H1 (cell line): ENCODE measurements around the gene ELOVL4. TPM values are rescaled to one million over a fixed set of nuclear protein-coding genes. Genes with fewer than 3 reads are reported as not detected.

Experiments used
- CTCF ChIA-PET: fragments of 300-600 bp; sonication (Branson Sonifier 250); formaldehyde crosslinking; loops from one replicate; lab custom pipeline; 2021; ENCODE audit not compliant: partially characterized antibody; lab: Charles Lee
- POLR2A ChIA-PET: fragments of 300-600 bp; sonication (Branson Sonifier 250); formaldehyde crosslinking; loops from one replicate; lab custom pipeline; 2021; ENCODE audit warnings: inconsistent platforms; ENCODE audit not compliant: partially characterized antibody; lab: Charles Lee
- DNase-seq, 2 experiments: peaks; one replicate each; pipeline versions ENCODE4 v3.0.0 to v3.0.0-alpha.2; 2010 to 2022; ENCODE audit warnings: low spot score in 2 of 2, low read depth in 1 of 2, mixed read lengths in 1 of 2
- FAIRE-seq: peaks from 2 replicates; lab custom pipeline; 2011; peaks lifted over from hg19 to GRCh38; lab: Jason Lieb, UNC
- H2AFZ ChIP-seq: 2 replicates; pipeline ENCODE4 v1.8.1; 2012; ENCODE audit warnings: low read length, inconsistent platforms
- H2AK5ac ChIP-seq: 2 replicates; pipeline ENCODE4 v1.6.1; 2013; ENCODE audit warnings: low read depth, low read length
- H2BK120ac ChIP-seq: replicated peaks from 2 replicates; pipeline ENCODE3; 2013; ENCODE audit warnings: low read depth, low read length, inconsistent platforms
- H2BK12ac ChIP-seq: 2 replicates; pipeline ENCODE4 v1.6.1; 2013; ENCODE audit warnings: low read depth, low read length
- H2BK15ac ChIP-seq: 2 replicates; pipeline ENCODE4 v1.6.1; 2013; ENCODE audit warnings: low read length
- H2BK20ac ChIP-seq: 2 replicates; pipeline ENCODE4 v1.6.1; 2013; ENCODE audit warnings: low read length
- H2BK5ac ChIP-seq: 2 replicates; pipeline ENCODE4 v1.6.1; 2013; ENCODE audit warnings: low read depth, low read length
- H3K14ac ChIP-seq: 2 replicates; pipeline ENCODE4 v1.6.1; 2013; ENCODE audit warnings: inconsistent platforms; ENCODE audit not compliant: insufficient read length
- H3K18ac ChIP-seq: 2 replicates; pipeline ENCODE4 v1.6.1; 2013; ENCODE audit warnings: low read length; ENCODE audit errors: extremely low read depth
- H3K23ac ChIP-seq: 2 replicates; pipeline ENCODE4 v1.6.1; 2013; ENCODE audit warnings: inconsistent platforms; ENCODE audit not compliant: insufficient read length
- H3K23me2 ChIP-seq: 2 replicates; pipeline ENCODE4 v1.6.1; 2013; ENCODE audit warnings: low read depth, low read length
- H3K27ac ChIP-seq: 2 replicates; pipeline ENCODE4 v1.6.1; 2011; ENCODE audit warnings: low read depth, low read length, inconsistent platforms
- H3K27me3 ChIP-seq, 4 experiments: replicated peaks in 1 of 4; 1 replicate in 1 of 4; 2 replicates in 3 of 4; pipeline versions ENCODE4 v1.6.1 to v1.8.1; 2011 to 2013; ENCODE audit warnings: low read length in 3 of 4, mild to moderate bottlenecking in 3 of 4, inconsistent platforms in 2 of 4, mixed read lengths in 2 of 4, moderate library complexity in 1 of 4; ENCODE audit not compliant: control insufficient read depth in 3 of 4, insufficient read depth in 3 of 4; ENCODE audit errors: extremely low read depth in 1 of 4
- H3K36me3 ChIP-seq, 4 experiments: 2 replicates each; pipeline versions ENCODE4 v1.6.1 to v1.8.1; 2011 to 2013; ENCODE audit warnings: mild to moderate bottlenecking in 4 of 4, low read length in 3 of 4, moderate library complexity in 2 of 4, control low read depth in 1 of 4, inconsistent platforms in 1 of 4; ENCODE audit not compliant: insufficient read depth in 4 of 4, control insufficient read depth in 2 of 4
- H3K4ac ChIP-seq: replicated peaks from 2 replicates; pipeline ENCODE3; 2013; ENCODE audit warnings: low read length, low read depth, mixed read lengths, inconsistent platforms; ENCODE audit not compliant: insufficient read length
- H3K4me1 ChIP-seq, 4 experiments: replicated peaks in 1 of 4; 1 replicate in 1 of 4; 2 replicates in 3 of 4; pipeline versions ENCODE4 v1.6.1 to v1.8.1; 2011 to 2013; ENCODE audit warnings: low read length in 3 of 4, inconsistent platforms in 2 of 4, mixed read lengths in 1 of 4; ENCODE audit not compliant: insufficient read depth in 4 of 4, control insufficient read depth in 3 of 4
- H3K4me2 ChIP-seq, 2 experiments: 2 replicates each; pipeline versions ENCODE4 v1.6.1 to v1.8.1; 2011 to 2013; ENCODE audit warnings: low read depth in 2 of 2, low read length in 2 of 2, control low read depth in 1 of 2, inconsistent platforms in 1 of 2, mild to moderate bottlenecking in 1 of 2; ENCODE audit not compliant: insufficient read depth in 1 of 2
- H3K4me3 ChIP-seq, 4 experiments: fragments of 200-600, 300-600 bp in 1 of 4; sonication (generic), shearing (Covaris generic), sonication (Bioruptor Twin) in 1 of 4; 2 replicates each; pipeline versions ENCODE4 v1.5.1 to v1.8.1; 2011 to 2016; ENCODE audit warnings: low read length in 4 of 4, low read depth in 3 of 4, control low read depth in 2 of 4, inconsistent platforms in 2 of 4, mild to moderate bottlenecking in 2 of 4, mixed read lengths in 1 of 4, moderate library complexity in 1 of 4; ENCODE audit not compliant: insufficient read depth in 2 of 4; ENCODE audit errors: extremely low read depth in 1 of 4
- H3K56ac ChIP-seq: replicated peaks from 2 replicates; pipeline ENCODE3; 2013; ENCODE audit warnings: low read depth, mild to moderate bottlenecking, mixed read lengths, low read length, inconsistent platforms; ENCODE audit not compliant: insufficient read length
- H3K79me1 ChIP-seq: 2 replicates; pipeline ENCODE4 v1.6.1; 2013; ENCODE audit warnings: low read depth, low read length, control low read depth
- H3K79me2 ChIP-seq, 2 experiments: 2 replicates each; pipeline versions ENCODE4 v1.6.1 to v1.8.1; 2012 to 2013; ENCODE audit warnings: low read length in 2 of 2, mild to moderate bottlenecking in 2 of 2, inconsistent platforms in 1 of 2; ENCODE audit not compliant: insufficient read depth in 2 of 2, control insufficient read depth in 1 of 2
- H3K9ac ChIP-seq, 4 experiments: replicated peaks in 1 of 4; 1 replicate in 1 of 4; 2 replicates in 3 of 4; pipeline versions ENCODE4 v1.6.1 to v1.8.1; 2011 to 2013; ENCODE audit warnings: low read depth in 3 of 4, low read length in 3 of 4, control low read depth in 2 of 4, mild to moderate bottlenecking in 2 of 4, moderate library complexity in 2 of 4, inconsistent platforms in 1 of 4; ENCODE audit errors: extremely low read depth in 1 of 4
- H3K9me3 ChIP-seq, 2 experiments: 2 replicates each; pipeline versions ENCODE4 v1.6.1 to v1.8.1; 2012 to 2013; ENCODE audit warnings: mild to moderate bottlenecking in 2 of 2, moderate library complexity in 2 of 2, control low read depth in 1 of 2, inconsistent platforms in 1 of 2, low read depth in 1 of 2, low read length in 1 of 2, mixed read lengths in 1 of 2; ENCODE audit not compliant: insufficient read depth in 2 of 2
- H4K20me1 ChIP-seq, 2 experiments: replicated peaks in 1 of 2; 2 replicates each; pipeline versions ENCODE3 to v1.8.1; 2011 to 2013; ENCODE audit warnings: inconsistent platforms in 2 of 2, low read length in 2 of 2, mild to moderate bottlenecking in 1 of 2; ENCODE audit not compliant: insufficient read depth in 2 of 2, control insufficient read depth in 1 of 2
- H4K5ac ChIP-seq: 2 replicates; pipeline ENCODE4 v1.6.1; 2013; ENCODE audit warnings: low read length, low read depth, mixed read lengths, inconsistent platforms; ENCODE audit not compliant: insufficient read length
- H4K8ac ChIP-seq: 2 replicates; pipeline ENCODE4 v1.8.0; 2013; ENCODE audit warnings: mild to moderate bottlenecking, moderate library complexity, low read length, inconsistent platforms; ENCODE audit not compliant: insufficient read depth; ENCODE audit errors: extremely low read depth
- H4K91ac ChIP-seq: replicated peaks from 2 replicates; pipeline ENCODE3; 2013; ENCODE audit warnings: low read length, mixed read lengths, inconsistent platforms; ENCODE audit not compliant: insufficient read length
- ASH2L ChIP-seq: fragments of 200-600, 300-600 bp; sonication (generic); IDR thresholded peaks from one replicate; pipeline ENCODE4 v1.7.1; 2017; ENCODE audit warnings: low read length
- CBX5 ChIP-seq: fragments of 300-800, 300-1000 bp; sonication (generic); IDR thresholded peaks from 2 replicates; pipeline ENCODE4 v1.7.1; 2016; ENCODE audit warnings: antibody characterized with exemption, low read length, low read depth
- CBX8 ChIP-seq: fragments of 300-800, 300-1000 bp; sonication (generic); IDR thresholded peaks from 2 replicates; pipeline ENCODE4 v1.7.1; 2016; ENCODE audit warnings: low read depth, low read length, borderline replicate concordance
- EGR1 ChIP-seq: IDR thresholded peaks from 2 replicates; pipeline ENCODE4 v1.6.1; 2011; ENCODE audit warnings: low read depth, low read length, borderline replicate concordance
- NANOG ChIP-seq: IDR thresholded peaks from 2 replicates; pipeline ENCODE4 v1.6.1; 2011; ENCODE audit warnings: low read length, low read depth, mild to moderate bottlenecking, inconsistent platforms; ENCODE audit not compliant: insufficient read depth, poor library complexity, severe bottlenecking
- NRF1 ChIP-seq: IDR thresholded peaks from 2 replicates; pipeline ENCODE4 v1.6.1; 2011; ENCODE audit warnings: mild to moderate bottlenecking, low read depth, low read length, improper control_type of control experiment
- PHF8 ChIP-seq: fragments of 200-600 bp; sonication (generic); conservative IDR thresholded peaks from 2 replicates; pipeline ENCODE4 v1.7.1; 2012; ENCODE audit warnings: low read depth, mild to moderate bottlenecking, inconsistent platforms, low read length, moderate library complexity
- POLR2A ChIP-seq, 2 experiments: IDR thresholded peaks; 1 replicate in 1 of 2; 2 replicates in 1 of 2; pipeline ENCODE4 v1.6.1; 2011; ENCODE audit warnings: low read depth in 2 of 2, low read length in 2 of 2, mild to moderate bottlenecking in 2 of 2; ENCODE audit errors: control extremely low read depth in 1 of 2
- RXRA ChIP-seq: IDR thresholded peaks from 2 replicates; pipeline ENCODE4 v1.6.1; 2011; ENCODE audit warnings: low read depth, mild to moderate bottlenecking, low read length, moderate library complexity; ENCODE audit not compliant: insufficient read depth
- SAP30 ChIP-seq: fragments of 300-600 bp; sonication (generic); IDR thresholded peaks from 2 replicates; pipeline ENCODE4 v1.7.1; 2012; ENCODE audit warnings: low read length, moderate library complexity, mild to moderate bottlenecking, inconsistent platforms; ENCODE audit not compliant: insufficient read depth, insufficient replicate concordance
- SIN3A ChIP-seq, 2 experiments: IDR thresholded peaks in 1 of 2; conservative IDR thresholded peaks in 1 of 2; 2 replicates each; pipeline ENCODE4 v1.6.1; 2011 to 2012; ENCODE audit warnings: low read length in 2 of 2, improper control_type of control experiment in 1 of 2, low read depth in 1 of 2, mild to moderate bottlenecking in 1 of 2
- SIRT6 ChIP-seq: IDR thresholded peaks from one replicate; pipeline ENCODE4 v1.7.1; 2012; ENCODE audit warnings: low read length, inconsistent platforms
- SRF ChIP-seq: IDR thresholded peaks from 2 replicates; pipeline ENCODE4 v1.6.1; 2011; ENCODE audit warnings: mild to moderate bottlenecking, low read depth, low read length, moderate library complexity
- WGBS, 2 experiments: shearing (Covaris generic) in 1 of 2; methylation state at CpG; one replicate each; pipeline versions ENCODE4 v1.1.6 to v1.1.7; 2013 to 2015; ENCODE audit warnings: low lambda C conversion rate in 2 of 2, mixed read lengths in 2 of 2, inconsistent platforms in 1 of 2, low coverage in 1 of 2, missing lambda C conversion rate in 1 of 2; ENCODE audit not compliant: insufficient replicate concordance in 2 of 2, insufficient coverage in 1 of 2, insufficient read length in 1 of 2; ENCODE audit errors: extremely low coverage in 1 of 2, missing lambda C conversion rate in 1 of 2; 5-methylcytosine and 5-hydroxymethylcytosine counted together
- polyA plus RNA-seq, 7 experiments: library from polyadenylated mRNA; depleted of rRNA in 3 of 7; stranded (reverse) in 5 of 7; unstranded in 2 of 7; fragments of >200 nt in 5 of 7; fragments of 200-250 nt in 2 of 7; gene quantifications; 1 replicate in 5 of 7; 2 replicates in 1 of 7; 4 replicates in 1 of 7; pipeline versions ENCODE4 v1.2.1 to v1.2.3, GENCODE V29; 2011 to 2013; ENCODE audit warnings: missing spikeins in 2 of 7, mixed read lengths in 2 of 7
- total RNA-seq: library from RNA; stranded (reverse); fragmentation: NEBNext Ultra II Directional; extraction: Animal tissue kit (Norgen Biotek cat#: 25700); gene quantifications from 2 replicates; pipeline ENCODE4 v1.2.1, GENCODE V29; 2021
- TF ChIP-seq, protein P1 (sequence below): IDR thresholded peaks from 2 replicates; pipeline ENCODE4 v1.6.1; 2011; ENCODE audit warnings: low read length, improper control_type of control experiment

The ELOVL4 gene
- total and polyA plus RNA-seq, 2 of the 8 experiments (the other 6 are each of a cell fraction or from before 2014, with no cell fraction given) = 2.0 to 15.0 TPM

DNA sequence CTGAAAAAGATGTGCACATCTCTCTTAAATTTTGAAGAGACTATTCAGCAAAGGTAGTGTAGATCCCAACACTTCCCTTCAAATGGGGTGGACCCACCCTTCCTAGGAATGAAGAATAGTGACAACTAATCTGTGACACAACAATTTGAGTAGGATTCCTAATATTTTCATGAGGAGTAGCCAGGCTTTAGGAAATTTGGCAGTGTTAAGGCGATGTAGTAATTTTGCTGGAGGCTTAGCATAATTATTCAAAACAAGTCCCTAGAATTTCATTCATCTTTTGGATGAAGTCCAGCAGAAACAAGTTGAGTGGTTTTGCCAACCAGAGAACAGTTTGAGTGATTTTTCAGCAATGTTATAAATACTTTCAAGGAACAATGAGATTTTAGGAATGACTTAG lies 52.4 kb downstream of the ELOVL4 start:
- no peaks in the 10 kb centered on the region for H3K79me2 ChIP-seq
- whole genome bisulfite sequencing, 2 experiments = 95% methylated on average over 1 of the region's 1 CpG; no CpG with 5 or more reads in 1 of the 2 experiments
- H4K5ac ChIP-seq = no peak overlapping the region
- CTCF ChIA-PET = interaction anchor here (0.7 kb wide), 1 partner anchor 1766 kb away, joined by 3 read pairs; no protein-coding TSS in a partner anchor
- no peak overlapping the region for H2AK5ac ChIP-seq
- H2BK12ac ChIP-seq = no peak overlapping the region
- no peak overlapping the region for H3K18ac ChIP-seq
- DNase-seq (no peak), FAIRE-seq (no peak)
- no peak overlapping the region for H4K8ac ChIP-seq
- H2BK15ac ChIP-seq = no peak overlapping the region
- no peak overlapping the region for H3K4ac ChIP-seq
- no peaks in the 10 kb centered on the region for H3K36me3 ChIP-seq
- H2BK120ac ChIP-seq = no peak overlapping the region
- no peak overlapping the region for H3K27ac ChIP-seq
- H4K91ac ChIP-seq = no peak overlapping the region
- H3K79me1 ChIP-seq = no peaks in the 10 kb centered on the region
- 0 out of 4 replicates have a peak, but pooled peaks cover 0 to 4% of the 10 kb centered on the region in 2 experiments for H3K9me3 ChIP-seq
- POLR2A ChIA-PET = no interaction called here
- no peak overlapping the region for H3K4me3 ChIP-seq
- H2BK20ac ChIP-seq = no peak overlapping the region
- no peaks in the 10 kb centered on the region for H3K23me2 ChIP-seq
- H3K27me3 ChIP-seq = no peaks in the 10 kb centered on the region
- H3K4me1 ChIP-seq = no peaks in the 10 kb centered on the region
- H3K23ac ChIP-seq = no peak overlapping the region
- H3K56ac ChIP-seq = no peak overlapping the region
- H3K4me2 ChIP-seq = no peak overlapping the region
- H2AFZ ChIP-seq = no peak overlapping the region
- no peak overlapping the region for H2BK5ac ChIP-seq
- no peak overlapping the region for H3K14ac ChIP-seq
- H4K20me1 ChIP-seq = no peaks in the 10 kb centered on the region
- no peak overlapping the region for H3K9ac ChIP-seq
- TF ChIP-seq NRF1 = no peak
- TF ChIP-seq EGR1 = no peak
- TF ChIP-seq CBX5 = no peak
- no peak for TF ChIP-seq SAP30
- TF ChIP-seq PHF8 = no peak
- TF ChIP-seq NANOG = no peak
- TF ChIP-seq POLR2A (IDR thresholded peaks at IDR 0.05; ENCODE audit: control extremely low read depth in 1 of 2, low read depth in 2 of 2, low read length in 2 of 2) = no peak
- TF ChIP-seq, protein P1, sequence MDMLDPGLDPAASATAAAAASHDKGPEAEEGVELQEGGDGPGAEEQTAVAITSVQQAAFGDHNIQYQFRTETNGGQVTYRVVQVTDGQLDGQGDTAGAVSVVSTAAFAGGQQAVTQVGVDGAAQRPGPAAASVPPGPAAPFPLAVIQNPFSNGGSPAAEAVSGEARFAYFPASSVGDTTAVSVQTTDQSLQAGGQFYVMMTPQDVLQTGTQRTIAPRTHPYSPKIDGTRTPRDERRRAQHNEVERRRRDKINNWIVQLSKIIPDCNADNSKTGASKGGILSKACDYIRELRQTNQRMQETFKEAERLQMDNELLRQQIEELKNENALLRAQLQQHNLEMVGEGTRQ = no peak
- no peak for TF ChIP-seq SIN3A (conservative IDR thresholded peaks at IDR 0.05 in 1 of 2, IDR thresholded peaks at IDR 0.05 in 1 of 2; ENCODE audit: low read depth in 1 of 2, low read length in 2 of 2)
- TF ChIP-seq CBX8 = no peak
- no peak for TF ChIP-seq SRF
- TF ChIP-seq RXRA = no peak
- no peak for TF ChIP-seq ASH2L
- TF ChIP-seq SIRT6 = no peak
